ENCODE measurements around the gene C1orf53. TPM values are rescaled to one million over a fixed set of nuclear protein-coding genes. Genes with fewer than 3 reads are reported as not detected.

Gene C1orf53
- total and polyA plus RNA-seq, 2 of the 13 experiments (the other 11 are each of a cell fraction or from before 2014, with no cell fraction given), result 5.8 to 10.1 TPM

DNA sequence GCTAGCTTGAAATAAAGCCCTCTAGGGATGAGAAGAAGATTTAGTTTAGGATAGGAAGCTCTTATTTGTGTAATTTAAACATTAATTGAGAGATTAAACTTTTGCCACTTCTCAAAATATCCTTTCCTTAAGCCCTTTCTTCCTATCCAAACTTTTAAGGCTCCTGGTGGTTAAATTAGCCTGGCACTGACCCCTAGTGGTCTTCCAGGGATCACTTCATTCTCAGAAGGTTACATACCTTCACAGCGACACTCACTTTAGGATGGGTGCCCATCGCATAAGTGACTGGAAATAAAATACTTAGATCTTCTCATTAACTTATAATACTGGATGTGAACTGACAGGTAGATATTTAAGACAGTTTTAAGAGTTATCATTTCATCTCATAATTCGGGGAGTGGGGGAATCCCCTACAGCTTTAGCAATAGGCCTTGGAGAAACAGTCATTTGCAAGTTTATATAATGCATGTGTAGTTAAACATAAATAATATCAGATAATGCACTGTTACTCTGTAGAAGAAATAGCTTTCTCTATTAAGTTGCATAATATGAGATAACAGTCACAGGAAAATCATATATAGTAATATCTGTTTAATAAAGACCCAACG lies 22.2 kb downstream of the C1orf53 start:
- H3K4me1 ChIP-seq (ENCODE audit: insufficient read depth, low read length), result no peaks in the 10 kb centered on the region
- no peaks in the 10 kb centered on the region for H3K79me2 ChIP-seq (ENCODE audit: insufficient read depth, low read length)
- DNase-seq (ENCODE audit: low spot score), result peak; percentile 53
- H4K20me1 ChIP-seq (ENCODE audit: insufficient read depth, low read length), result no peaks in the 10 kb centered on the region
- ChIA-PET CTCF (ENCODE audit: low intra/inter-chr PET ratio, low total read pairs) (interaction anchor here (0.7 to 2.4 kb wide), 8 partner anchors 10 to 541 kb away, joined by 3 to 17 read pairs (median 6); no protein-coding TSS in a partner anchor), POLR2A (no interaction called here)
- no peak overlapping the region for H2AFZ ChIP-seq (ENCODE audit: low read length)
- H3K9me3 ChIP-seq (ENCODE audit: low read length), result no peaks in the 10 kb centered on the region
- no peak overlapping the region for H3K9ac ChIP-seq (ENCODE audit: insufficient read depth, low read depth, low read length)
- no peak overlapping the region for H3K4me2 ChIP-seq (ENCODE audit: low read depth, low read length)
- ATAC-seq, result peak; percentile 81
- peaks cover 0 to 5% of the 10 kb centered on the region in 2 experiments; a peak in 4 of 5 replicates for H3K27me3 ChIP-seq (ENCODE audit: control insufficient read depth in 1 of 2, insufficient read depth in 2 of 2, low read length in 2 of 2)
- no peak overlapping the region for H3K27ac ChIP-seq (ENCODE audit: extremely low read length, insufficient read depth, low read length)
- intact Hi-C loops (cut with micrococcal nuclease; ENCODE audit: unreplicated experiment), result loop anchor here (1.0 to 5.0 kb wide), 5 partner anchors 232 to 543 kb away; no protein-coding TSS in a partner anchor
- in situ Hi-C loops (cut with HindIII; ENCODE audit: extremely low pct_ligation_motif_present, low pct_unique_long_range_greater_than_20kb), result loop anchor here (5.0 kb wide), 2 partner anchors 307 to 402 kb away; no protein-coding TSS in a partner anchor
- BruUV-seq (replicated peaks), result no TSS peak
- peak; percentile 77 for TF ChIP-seq CTCF (CRISPR knock-in tag; IDR thresholded peaks at IDR 0.05)
- TF ChIP-seq SALL1 (CRISPR knock-in tag; IDR thresholded peaks at IDR 0.05), result no peak
- peak; percentile 81 for TF ChIP-seq SMC3 (IDR thresholded peaks at IDR 0.05; ENCODE audit: low read length)
- peak; percentile 87 for TF ChIP-seq STAG1 (CRISPR knock-in tag; IDR thresholded peaks at IDR 0.05)
- TF ChIP-seq RAD21 (CRISPR knock-in tag; IDR thresholded peaks at IDR 0.05), result peak; percentile 51; the same call in 1 of the 2 replicates
- peak; percentile 87 for FAIRE-seq
- no peak overlapping the region for H3K4me3 ChIP-seq (replicated peaks in 1 of 3; ENCODE audit: insufficient read depth in 1 of 3, low read depth in 2 of 3, low read length in 3 of 3)
- no peaks in the 10 kb centered on the region for H3K36me3 ChIP-seq (replicated peaks in 1 of 2; ENCODE audit: control insufficient read depth in 1 of 2, insufficient read depth in 2 of 2, low read length in 2 of 2)
- WGBS (ENCODE audit: low lambda C conversion rate), result 26% methylated on average over 4 of the region's 4 CpGs

Data from HepG2 (cell line).